Activated naive CD8-positive, alpha-beta T cell treated with anti-CD3 and anti-CD28 coated beads, Interleukin-2, amount 10 ng/mL, durations not matched to agents 7 days and 5 days (primary cell): ENCODE measurements around the gene PUDP. TPM values are rescaled to one million over a fixed set of nuclear protein-coding genes. Genes with fewer than 3 reads are reported as not detected.
"Not testable (repeated sequence)": the region's sequence is repeated elsewhere in the genome, so short reads cannot be mapped to it uniquely, and the experiment has no call there.

Source experiments
- ATAC-seq: fragments of 150-1000 bp; cut with Tn5 transposase; one replicate; pipeline ENCODE4 v1.10.0; 2021; ENCODE audit warnings: low read depth, moderate library complexity
- POLR2A ChIA-PET: fragments of 350-600 bp; sonication (Branson Sonifier 250); formaldehyde crosslinking; loops from one replicate; lab custom pipeline; 2021; ENCODE audit warnings: antibody characterized with exemption; lab: Charles Lee
- DNase-seq: peaks from one replicate; pipeline ENCODE4 v3.0.0; 2021
- H3K27ac Mint-ChIP-seq: one replicate; pipeline ENCODE4 v1.8.0; 2022; ENCODE audit warnings: mild to moderate bottlenecking, mixed read lengths
- H3K27me3 Mint-ChIP-seq: one replicate; pipeline ENCODE4 v1.8.0; 2022; ENCODE audit warnings: mild to moderate bottlenecking, moderate library complexity, mixed read lengths
- H3K36me3 Mint-ChIP-seq: one replicate; pipeline ENCODE4 v1.8.0; 2021; ENCODE audit warnings: mild to moderate bottlenecking, mixed read lengths
- H3K4me1 Mint-ChIP-seq: one replicate; pipeline ENCODE4 v1.8.0; 2021; ENCODE audit warnings: mixed read lengths
- H3K4me3 Mint-ChIP-seq: one replicate; pipeline ENCODE4 v1.8.0; 2022; ENCODE audit warnings: mild to moderate bottlenecking, moderate library complexity, mixed read lengths
- H3K9me3 Mint-ChIP-seq: one replicate; pipeline ENCODE4 v1.8.0; 2021; ENCODE audit warnings: mixed read lengths
- total RNA-seq, 2 experiments: library from RNA; stranded (reverse); gene quantifications; one replicate each; pipeline ENCODE4 v1.2.3, GENCODE V29; 2021

The PUDP gene
- total RNA-seq, 2 experiments from 2014 or later, result 13.3 to 14.6 TPM

GRCh38 chrX:7111518-7111917 is 36.4 kb downstream of the PUDP start:
- peaks cover 19% of the 10 kb centered on the region for H3K4me1 Mint-ChIP-seq
- DNase-seq (no peak), ATAC-seq (no peak)
- no peaks in the 10 kb centered on the region for H3K9me3 Mint-ChIP-seq
- H3K27ac Mint-ChIP-seq, result no peak overlapping the region
- POLR2A ChIA-PET, result no interaction called here
- H3K4me3 Mint-ChIP-seq, result no peak overlapping the region
- peaks cover 16% of the 10 kb centered on the region for H3K36me3 Mint-ChIP-seq
- no peaks in the 10 kb centered on the region for H3K27me3 Mint-ChIP-seq

- H3K4me3 Mint-ChIP-seq, result peak overlapping the region; percentile 25
- H3K9me3 Mint-ChIP-seq, result no peaks in the 10 kb centered on the region
- H3K27ac Mint-ChIP-seq, result peak overlapping the region; percentile 78
- no peaks in the 10 kb centered on the region for H3K27me3 Mint-ChIP-seq
- no peak for ATAC-seq
- POLR2A ChIA-PET, result no interaction called here
- H3K4me1 Mint-ChIP-seq, result peaks cover 19% of the 10 kb centered on the region
- no peak for DNase-seq
- peaks cover 14% of the 10 kb centered on the region for H3K36me3 Mint-ChIP-seq
These were observed 37.1 kb downstream of the PUDP start for GRCh38 chrX:7110821-7111276.

- Mint-ChIP-seq H3K36me3 (peaks cover 14% of the 10 kb centered on the region), H3K27ac (peak overlapping the region; percentile 78), H3K27me3 (no peaks in the 10 kb centered on the region), H3K4me3 (peak overlapping the region; percentile 25), H3K4me1 (peaks cover 19% of the 10 kb centered on the region), H3K9me3 (no peaks in the 10 kb centered on the region)
- ATAC-seq (no peak), DNase-seq (no peak)
- POLR2A ChIA-PET, result no interaction called here
These were observed 37.8 kb downstream of the PUDP start for GRCh38 chrX:7109838-7110793.

GRCh38 chrX:7109049-7109531 is 38.9 kb downstream of the PUDP start:
- DNase-seq, result no peak
- peak overlapping the region; percentile 76 for H3K4me3 Mint-ChIP-seq
- no peaks in the 10 kb centered on the region for H3K27me3 Mint-ChIP-seq
- POLR2A ChIA-PET, result no interaction called here
- H3K4me1 Mint-ChIP-seq, result peaks cover 19% of the 10 kb centered on the region
- ATAC-seq, result no peak
- peaks cover 12% of the 10 kb centered on the region for H3K36me3 Mint-ChIP-seq
- peak overlapping the region; percentile 77 for H3K27ac Mint-ChIP-seq
- no peaks in the 10 kb centered on the region for H3K9me3 Mint-ChIP-seq

- POLR2A ChIA-PET, result no interaction called here
- DNase-seq (no peak), ATAC-seq (no peak)
- H3K27me3 Mint-ChIP-seq, result no peaks in the 10 kb centered on the region
- H3K4me1 Mint-ChIP-seq, result peaks cover 19% of the 10 kb centered on the region
- H3K4me3 Mint-ChIP-seq, result no peak overlapping the region
- H3K9me3 Mint-ChIP-seq, result no peaks in the 10 kb centered on the region
- H3K36me3 Mint-ChIP-seq, result peaks cover 10% of the 10 kb centered on the region
- no peak overlapping the region for H3K27ac Mint-ChIP-seq
These were observed 39.9 kb downstream of the PUDP start for GRCh38 chrX:7108030-7108429.

DNA sequence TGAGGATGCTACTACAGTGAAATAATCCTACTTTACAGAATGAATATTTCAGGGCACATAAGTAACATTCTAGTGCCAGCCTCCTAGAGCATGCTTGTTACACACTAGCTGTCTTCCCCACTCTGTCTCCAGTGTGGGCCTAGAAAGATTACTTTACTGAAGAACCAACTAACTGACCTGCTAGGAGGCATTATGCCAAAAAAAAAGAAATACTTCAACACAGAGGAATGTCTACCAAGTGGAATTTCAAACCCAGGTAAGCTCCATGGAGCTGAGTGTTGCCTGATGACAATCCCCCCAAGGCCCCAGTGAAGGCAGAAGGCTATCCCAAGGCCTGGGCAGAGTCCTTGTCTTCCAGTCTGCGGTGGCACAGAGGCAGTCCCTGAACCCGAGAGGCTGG is 41.3 kb downstream of the PUDP start:
- H3K4me1 Mint-ChIP-seq, result peaks cover 20% of the 10 kb centered on the region
- POLR2A ChIA-PET, result no interaction called here

DNA sequence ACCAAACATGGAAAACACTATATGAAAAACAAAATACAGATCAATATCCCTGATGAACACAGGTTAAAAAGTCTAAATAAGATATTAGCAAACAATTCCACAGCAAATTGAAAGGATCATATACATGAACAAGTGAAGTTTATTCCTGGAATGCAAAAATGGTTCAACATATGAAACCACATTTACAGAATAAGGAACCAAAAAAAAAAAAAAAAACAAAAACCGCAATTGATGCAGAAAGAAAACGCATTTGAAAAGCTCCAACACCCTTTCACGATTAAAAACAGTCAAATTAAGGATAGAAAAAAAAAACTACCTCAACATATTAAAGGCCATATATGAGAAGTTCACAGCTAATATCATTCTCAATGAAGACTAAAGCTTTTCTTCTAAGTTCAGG is 45.8 kb downstream of the PUDP start:
- ATAC-seq (no peak), DNase-seq (no peak)
- Mint-ChIP-seq H3K9me3 (no peaks in the 10 kb centered on the region), H3K27ac (no peak overlapping the region), H3K4me1 (peaks cover 1% of the 10 kb centered on the region), H3K4me3 (no peak overlapping the region), H3K27me3 (no peaks in the 10 kb centered on the region), H3K36me3 (peaks cover 20% of the 10 kb centered on the region)
- POLR2A ChIA-PET, result no interaction called here

More for the DNA sequence above, 41.3 kb downstream of the PUDP start:
- Mint-ChIP-seq H3K27ac (no peak overlapping the region), H3K27me3 (no peaks in the 10 kb centered on the region), H3K4me3 (no peak overlapping the region), H3K36me3 (peaks cover 22% of the 10 kb centered on the region), H3K9me3 (no peaks in the 10 kb centered on the region)
- ATAC-seq (no peak), DNase-seq (no peak)

DNA sequence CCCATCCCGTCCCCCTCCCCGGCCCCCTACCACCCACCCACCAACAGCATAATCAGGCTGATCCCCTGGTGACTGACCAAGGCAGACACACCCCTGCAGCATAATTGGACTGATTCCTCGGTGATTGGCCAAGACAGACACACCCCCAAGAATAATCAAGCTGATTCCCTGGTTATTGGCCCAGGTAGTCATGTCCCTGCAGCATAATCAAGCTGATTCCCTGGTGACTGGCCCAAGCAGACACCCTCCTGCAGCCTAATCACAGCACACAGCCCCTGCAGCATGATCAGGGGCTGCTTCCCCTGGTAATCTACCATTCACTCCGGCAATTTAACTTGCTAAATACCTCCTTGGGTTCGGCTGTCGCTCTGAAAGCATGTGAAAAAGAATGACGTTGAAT is 47.9 kb downstream of the PUDP start:
- no peak overlapping the region for H3K27ac Mint-ChIP-seq
- POLR2A ChIA-PET, result no interaction called here
- peaks cover 22% of the 10 kb centered on the region for H3K36me3 Mint-ChIP-seq
- DNase-seq (no peak), ATAC-seq (no peak)
- no peak overlapping the region for H3K4me3 Mint-ChIP-seq
- no peaks in the 10 kb centered on the region for H3K9me3 Mint-ChIP-seq
- H3K27me3 Mint-ChIP-seq, result no peaks in the 10 kb centered on the region
- peaks cover 1% of the 10 kb centered on the region for H3K4me1 Mint-ChIP-seq

GRCh38 chrX:7095657-7096056 is 52.3 kb downstream of the PUDP start:
- H3K27ac Mint-ChIP-seq, DNase-seq, H3K4me1 Mint-ChIP-seq, ATAC-seq, H3K9me3 Mint-ChIP-seq, H3K4me3 Mint-ChIP-seq, H3K36me3 Mint-ChIP-seq, POLR2A ChIA-PET, H3K27me3 Mint-ChIP-seq: not testable (repeated sequence)

DNA sequence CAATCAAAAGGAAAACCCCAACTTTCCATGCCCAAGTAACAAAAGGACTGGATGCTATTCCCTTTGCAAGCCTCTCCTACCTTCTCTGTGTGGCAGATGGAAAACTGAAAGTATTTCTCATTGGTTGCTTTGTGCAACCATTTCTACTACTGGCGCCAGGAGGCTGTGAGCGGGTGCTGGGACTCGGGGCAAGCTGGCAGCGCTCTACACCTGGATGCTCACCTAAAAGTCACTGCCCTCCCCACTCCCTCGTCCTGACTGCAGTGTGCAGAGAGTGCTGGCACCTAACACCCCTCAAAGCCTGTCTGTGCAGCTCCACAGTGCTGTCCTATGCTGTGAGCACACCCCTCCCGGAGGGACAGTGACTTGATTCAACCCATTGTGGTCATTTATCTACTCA is 54.6 kb downstream of the PUDP start:
- Mint-ChIP-seq H3K27ac (no peak overlapping the region), H3K4me1 (peaks cover 17% of the 10 kb centered on the region), H3K4me3 (no peak overlapping the region), H3K9me3 (no peaks in the 10 kb centered on the region), H3K27me3 (no peaks in the 10 kb centered on the region), H3K36me3 (peaks cover 4% of the 10 kb centered on the region)
- DNase-seq (no peak), ATAC-seq (no peak)
- POLR2A ChIA-PET, result no interaction called here

GRCh38 chrX:7092543-7092942 is 55.4 kb downstream of the PUDP start:
- H3K9me3 Mint-ChIP-seq, result no peaks in the 10 kb centered on the region
- POLR2A ChIA-PET, result no interaction called here
- H3K27me3 Mint-ChIP-seq, result no peaks in the 10 kb centered on the region
- peaks cover 4% of the 10 kb centered on the region for H3K36me3 Mint-ChIP-seq
- DNase-seq, result no peak
- H3K4me3 Mint-ChIP-seq, result no peak overlapping the region
- no peak overlapping the region for H3K27ac Mint-ChIP-seq
- H3K4me1 Mint-ChIP-seq, result peaks cover 18% of the 10 kb centered on the region
- no peak for ATAC-seq

- Mint-ChIP-seq H3K9me3 (no peaks in the 10 kb centered on the region), H3K27ac (no peak overlapping the region), H3K4me3 (no peak overlapping the region), H3K36me3 (peaks cover 4% of the 10 kb centered on the region), H3K4me1 (peaks cover 18% of the 10 kb centered on the region), H3K27me3 (no peaks in the 10 kb centered on the region)
- ATAC-seq (no peak), DNase-seq (no peak)
- POLR2A ChIA-PET, result no interaction called here
These were observed 56.0 kb downstream of the PUDP start for GRCh38 chrX:7091923-7092322.

DNA sequence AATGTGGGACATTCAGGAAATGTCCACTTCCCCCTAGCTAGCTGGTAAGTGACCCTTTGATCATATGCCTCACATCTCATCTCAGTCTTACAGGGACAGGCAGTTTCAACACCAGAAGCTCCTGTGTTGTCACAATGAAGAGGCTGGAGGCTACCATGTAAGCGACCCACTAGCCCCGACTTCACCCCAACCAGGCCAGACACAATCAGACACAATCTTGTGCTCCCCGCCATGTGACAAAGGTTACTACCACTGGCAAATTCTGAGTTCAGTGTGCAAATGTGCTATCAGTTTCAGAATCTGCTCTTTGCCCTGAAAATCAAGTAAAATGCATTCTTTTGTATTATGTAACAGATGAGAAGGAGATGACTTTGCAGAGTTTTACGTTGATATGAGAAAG is 57.3 kb downstream of the PUDP start:
- no peaks in the 10 kb centered on the region for H3K27me3 Mint-ChIP-seq
- POLR2A ChIA-PET, result no interaction called here
- H3K4me3 Mint-ChIP-seq, result no peak overlapping the region
- no peak overlapping the region for H3K27ac Mint-ChIP-seq
- H3K9me3 Mint-ChIP-seq, result no peaks in the 10 kb centered on the region
- peaks cover 4% of the 10 kb centered on the region for H3K36me3 Mint-ChIP-seq
- ATAC-seq, result no peak
- DNase-seq, result no peak
- peaks cover 23% of the 10 kb centered on the region for H3K4me1 Mint-ChIP-seq
